NCI-H2227 (cell line): ENCODE measurements around the gene MED1.

Experiments used
- DNase-seq: peaks from one replicate; lab custom pipeline; 2025; ENCODE audit not compliant: unreplicated experiment; lab: John Stamatoyannopoulos, UW

The MED1 gene

DNA sequence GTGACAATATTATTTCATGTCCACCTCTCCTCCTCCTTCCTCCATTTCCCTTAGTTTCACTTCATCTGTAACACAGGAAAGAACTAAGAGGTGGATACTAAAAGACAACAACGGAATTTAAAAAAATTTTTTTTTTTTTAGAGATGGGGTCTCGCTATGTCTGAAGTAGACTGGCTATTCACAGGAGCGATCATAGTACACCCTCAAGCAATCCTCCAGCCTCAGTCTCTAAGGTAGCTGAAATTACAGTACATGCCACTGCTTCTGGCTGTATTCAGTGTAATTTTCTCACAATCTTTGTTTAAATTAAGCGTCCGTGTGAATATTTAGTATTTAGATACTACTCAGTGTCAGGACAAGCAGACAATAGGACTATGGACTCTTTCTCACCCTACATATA lies 85.2 kb downstream of the MED1 start:
- DNase-seq, result no peak

DNA sequence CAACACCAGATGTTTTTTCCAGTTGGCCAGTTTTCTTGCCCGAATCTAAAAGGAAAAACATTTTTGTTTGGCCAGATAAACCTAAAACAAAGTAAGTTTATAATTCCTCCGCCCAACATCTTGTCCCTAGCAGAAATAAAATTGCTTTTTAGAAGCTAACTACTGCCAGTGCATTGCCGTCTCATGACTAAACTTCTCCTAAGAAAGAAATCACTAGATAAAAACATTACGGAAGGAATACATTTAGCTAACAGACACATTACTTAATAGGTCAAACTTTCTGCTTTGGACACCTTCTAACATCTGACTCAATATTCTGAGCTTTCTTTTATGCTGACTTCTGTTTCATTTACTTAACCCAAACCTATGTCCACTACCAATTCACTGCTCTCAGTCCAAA lies 85.8 kb downstream of the MED1 start:
- DNase-seq, result no peak

DNA sequence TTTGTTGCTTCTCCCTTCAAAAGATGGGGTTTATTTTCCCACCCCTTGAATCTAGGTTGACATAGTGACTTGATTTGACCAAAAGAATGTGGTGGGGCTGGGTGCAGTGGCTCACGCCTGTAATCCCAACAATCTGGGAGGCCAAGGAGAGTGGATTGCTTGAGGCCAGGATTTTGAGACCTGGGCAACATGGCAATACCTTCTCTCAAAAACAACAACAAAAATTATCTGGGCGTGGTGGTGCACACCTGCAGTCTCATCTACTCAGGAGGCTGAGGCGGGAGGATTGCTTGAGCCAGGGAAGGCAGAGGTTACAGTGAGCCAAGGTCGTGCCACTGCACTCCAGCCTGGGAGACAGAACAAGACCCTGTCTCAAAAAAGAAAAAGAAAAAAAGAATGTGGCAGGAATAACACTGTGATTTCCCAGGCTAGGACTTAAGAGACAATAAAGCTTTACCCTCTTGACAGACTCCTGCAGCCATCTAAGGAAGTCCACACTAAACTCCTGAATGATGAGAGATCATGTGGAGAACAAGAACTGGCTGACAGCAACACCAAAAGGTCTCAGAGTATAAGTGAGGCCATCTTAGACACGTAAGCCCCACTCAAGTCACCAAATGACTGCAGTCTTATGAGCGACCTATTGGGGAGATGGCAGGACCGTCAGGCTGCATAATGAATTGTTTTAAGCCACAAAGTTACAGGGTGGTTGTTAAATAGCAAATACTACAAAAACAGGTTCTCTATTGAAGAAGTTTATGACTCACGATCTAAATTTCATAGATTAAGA lies 86.6 kb downstream of the MED1 start:
- no peak for DNase-seq

DNA sequence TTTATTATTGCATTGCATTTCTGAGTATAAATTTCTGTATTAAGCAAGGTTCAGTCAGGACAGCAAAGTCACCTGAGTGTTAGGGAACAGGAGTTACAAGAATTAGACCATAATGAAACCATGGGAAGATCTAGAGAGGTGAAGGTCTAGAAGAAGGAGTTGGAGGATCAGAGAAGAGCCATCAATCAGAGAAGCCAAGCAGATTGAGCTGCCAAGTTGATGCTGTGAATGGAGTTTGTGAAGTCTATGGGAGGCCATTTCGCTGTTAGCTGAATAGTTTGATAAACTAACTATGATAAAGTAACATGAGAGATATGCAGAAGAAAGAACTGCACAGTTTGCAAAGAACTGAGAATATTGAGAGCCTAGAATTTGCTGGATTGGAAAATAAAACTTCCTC lies 90.0 kb downstream of the MED1 start:
- DNase-seq, result no peak

DNA sequence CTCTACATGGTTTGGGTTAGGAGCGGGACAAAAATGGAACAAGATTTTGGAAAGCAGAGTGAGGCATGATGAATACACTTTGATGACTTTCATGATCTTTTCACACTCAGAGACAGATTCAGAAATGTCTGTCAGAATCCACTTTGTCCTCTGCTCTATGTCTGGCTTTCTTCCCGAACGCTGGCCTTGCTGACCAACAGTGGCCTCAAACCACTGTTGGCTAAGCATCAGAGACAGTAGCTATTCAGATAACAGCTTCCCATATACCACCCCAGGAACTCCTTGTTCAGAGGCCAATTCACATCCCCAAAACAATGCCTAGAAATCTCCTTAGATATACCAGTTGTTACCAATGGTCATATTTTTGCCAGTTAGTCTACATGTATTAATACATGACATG lies 90.5 kb downstream of the MED1 start:
- no peak for DNase-seq

DNA sequence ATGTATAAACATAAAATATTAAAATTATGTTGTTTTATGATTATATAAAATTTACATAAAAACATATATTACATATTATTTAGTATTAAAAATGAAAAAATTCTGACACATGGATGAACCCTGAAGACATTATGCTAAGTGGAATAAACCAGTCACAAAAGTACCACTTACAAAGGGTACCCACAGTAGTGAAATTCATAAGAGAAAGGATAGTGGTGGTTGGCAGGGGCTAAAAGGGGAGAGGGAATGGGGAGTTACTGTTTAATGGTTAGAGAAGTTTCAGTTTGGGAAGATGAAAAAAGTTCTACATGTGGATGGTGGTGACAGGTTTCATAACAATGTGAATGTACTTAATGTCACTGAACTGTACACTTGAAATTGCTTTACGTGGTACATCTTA lies 91.1 kb downstream of the MED1 start:
- no peak for DNase-seq

DNA sequence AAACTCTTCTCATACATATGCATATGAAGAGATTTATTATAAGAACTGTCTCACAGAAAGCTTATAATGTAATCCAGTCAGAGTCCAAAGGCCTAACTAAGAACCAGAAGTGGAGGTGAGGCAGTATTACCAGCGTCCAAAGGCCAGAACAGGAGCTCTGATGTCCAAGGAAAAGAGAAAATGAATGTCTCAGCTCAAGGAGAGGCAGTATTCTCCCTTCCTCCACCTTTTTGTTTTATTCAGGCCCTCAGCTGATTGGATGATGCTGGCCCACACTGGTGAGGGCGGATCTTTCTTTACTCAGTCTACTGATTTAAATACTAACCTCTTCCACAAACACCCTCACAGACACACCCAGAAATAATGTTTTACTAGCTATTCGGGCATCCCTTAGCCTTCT lies 93.1 kb downstream of the MED1 start:
- DNase-seq, result no peak

DNA sequence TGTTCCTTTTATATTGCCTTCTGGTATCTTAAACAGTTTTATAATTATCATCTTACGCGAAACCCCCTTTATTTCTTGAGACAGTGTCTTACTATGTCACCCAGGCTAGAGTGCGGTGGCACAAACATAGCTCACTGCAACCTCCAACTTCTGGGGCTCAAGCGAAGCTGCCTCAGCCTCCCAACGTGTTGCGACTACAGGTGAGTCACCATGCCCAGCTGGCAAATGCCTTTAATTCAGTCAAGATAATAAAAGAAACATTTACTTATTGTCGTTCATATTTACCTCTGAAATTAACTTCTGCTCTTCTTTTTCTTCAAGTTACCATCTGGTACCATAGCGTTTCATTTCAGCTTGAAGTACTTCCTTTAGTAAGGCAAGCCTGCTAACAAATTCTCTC lies 93.6 kb downstream of the MED1 start:
- no peak for DNase-seq
